Caki2 (cell line): ENCODE data around the gene PRIMPOL. TPM values are rescaled to one million over a fixed set of nuclear protein-coding genes. Genes with fewer than 3 reads are reported as not detected.
A peak's percentile ranks its signal among the peaks of the same experiment; 100 is the strongest.
"Not testable (repeated sequence)": the region's sequence is repeated elsewhere in the genome, so short reads cannot be mapped to it uniquely, and the experiment has no call there.

Experiments used
- DNase-seq: peaks from one replicate; pipeline ENCODE4 v3.0.0-alpha.2; 2015; ENCODE audit warnings: low read depth
- in situ Hi-C: cut with HindIII; loops from 2 replicates; pipeline ENCODE4 v1.10.0; 2016; ENCODE audit warnings: low sequenced_read_pairs, low pct_unique_long_range_greater_than_20kb, mixed read lengths
- total RNA-seq: library from RNA; depleted of rRNA; stranded (reverse); fragments of >200 nt; shearing (Covaris generic); gene quantifications from 2 replicates; pipeline ENCODE4 v1.2.3, GENCODE V29; 2014; ENCODE audit warnings: low replicate concordance; rRNA removed

PRIMPOL gene
- total RNA-seq: 15.9 and 30.4 TPM in 2 replicates

- in situ Hi-C loops: no loop called here
- peak; percentile 84 for DNase-seq
Measured at GRCh38 chr4:184649026-184649970, at the start of gene PRIMPOL, which contains the start of gene CASP3. Gene PRIMPOL, plus strand, starts transcription at chr4:184649738. Its CDS starts 7,403 bp downstream, at chr4:184657141. Gene CASP3, minus strand, starts transcription at chr4:184649447. Its CDS starts 10,994 bp downstream, at chr4:184638453.

DNA sequence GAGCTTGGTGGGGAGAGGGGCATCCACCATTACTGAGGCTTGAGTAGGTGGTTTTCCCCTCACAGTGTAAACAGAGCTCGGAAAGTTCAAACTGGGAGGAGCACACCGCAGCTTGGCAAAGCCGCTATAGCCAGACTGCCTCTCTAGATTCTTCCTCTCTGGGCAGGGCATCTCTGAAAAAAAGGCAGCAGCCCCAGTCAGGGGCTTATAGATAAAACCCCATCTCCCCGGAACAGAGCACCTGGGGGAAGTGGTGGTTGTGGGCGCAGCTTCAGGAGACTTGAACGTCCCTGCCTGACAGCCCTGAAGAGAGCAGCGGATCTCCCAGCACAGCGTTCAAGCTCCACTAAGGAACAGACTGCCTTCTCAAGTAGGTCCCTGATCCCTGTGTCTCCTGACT, 48.6 kb upstream of the PRIMPOL start:
- in situ Hi-C loops, DNase-seq: not testable (repeated sequence)

- DNase-seq, in situ Hi-C loops: not testable (repeated sequence)
Measured at GRCh38 chr4:184602857-184603256, 46.7 kb upstream of the PRIMPOL start.

- in situ Hi-C loops: not testable (repeated sequence)
Measured at GRCh38 chr4:184607429-184607828, 42.1 kb upstream of the PRIMPOL start.

DNA sequence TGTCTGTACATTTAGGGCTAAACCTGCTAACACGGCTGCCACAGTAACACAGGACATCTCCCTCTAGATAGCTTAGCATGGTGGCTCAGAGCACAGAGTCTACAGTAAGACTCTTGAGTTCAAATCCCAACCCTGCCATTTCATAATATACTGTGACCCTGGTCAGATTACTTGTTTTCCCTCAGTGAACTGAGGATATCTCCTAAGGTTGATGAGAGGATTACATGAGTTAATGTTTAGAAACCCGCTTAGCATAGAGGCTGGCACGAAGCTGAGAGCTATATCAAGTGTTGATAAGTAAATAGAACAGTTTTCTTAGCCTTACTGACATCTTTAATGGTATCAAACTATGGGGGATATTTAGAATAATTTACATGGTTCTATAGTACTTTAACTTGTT, 37.5 kb upstream of the PRIMPOL start:
- in situ Hi-C loops: no loop called here
- DNase-seq: no peak

More at GRCh38 chr4:184607429-184607828, 42.1 kb upstream of the PRIMPOL start:
- not testable (repeated sequence) for DNase-seq

GRCh38 chr4:184613405-184613804, 36.1 kb upstream of the PRIMPOL start:
- no peak for DNase-seq

GRCh38 chr4:184614509-184614908, 35.0 kb upstream of the PRIMPOL start:
- in situ Hi-C loops: no loop called here
- DNase-seq: no peak

More at GRCh38 chr4:184613405-184613804, 36.1 kb upstream of the PRIMPOL start:
- in situ Hi-C loops: no loop called here

DNA sequence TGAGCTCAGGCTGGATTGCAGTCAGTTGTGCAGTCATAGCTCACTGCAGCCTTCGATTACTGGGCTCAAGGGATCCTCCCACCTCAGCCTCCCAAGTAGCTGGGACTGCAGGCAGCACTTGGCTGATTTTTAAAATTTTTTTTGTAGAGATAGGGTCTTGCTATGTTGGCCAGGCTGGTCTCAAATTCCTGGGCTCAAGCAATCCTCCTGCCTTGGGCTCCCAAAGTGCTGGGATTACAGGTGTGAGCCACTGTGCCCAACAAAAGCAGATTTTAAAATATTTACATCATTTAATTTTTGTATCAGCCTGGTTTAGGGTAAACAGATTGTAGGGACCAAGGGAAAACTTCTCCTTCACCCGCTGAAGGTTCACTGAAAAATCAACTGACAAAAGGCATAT, 33.4 kb upstream of the PRIMPOL start:
- in situ Hi-C loops, DNase-seq: not testable (repeated sequence)

GRCh38 chr4:184616633-184617551, 32.6 kb upstream of the PRIMPOL start:
- DNase-seq: no peak
- in situ Hi-C loops: no loop called here

- in situ Hi-C loops: no loop called here
- no peak for DNase-seq
Measured at GRCh38 chr4:184617600-184618196, 31.8 kb upstream of the PRIMPOL start.

- in situ Hi-C loops: no loop called here
- no peak for DNase-seq
Measured at GRCh38 chr4:184620212-184620867, 29.2 kb upstream of the PRIMPOL start.

GRCh38 chr4:184621518-184621917, 28.0 kb upstream of the PRIMPOL start:
- DNase-seq: no peak
- in situ Hi-C loops: no loop called here

- in situ Hi-C loops, DNase-seq: not testable (repeated sequence)
Measured at GRCh38 chr4:184624504-184624903, 25.0 kb upstream of the PRIMPOL start.

DNA sequence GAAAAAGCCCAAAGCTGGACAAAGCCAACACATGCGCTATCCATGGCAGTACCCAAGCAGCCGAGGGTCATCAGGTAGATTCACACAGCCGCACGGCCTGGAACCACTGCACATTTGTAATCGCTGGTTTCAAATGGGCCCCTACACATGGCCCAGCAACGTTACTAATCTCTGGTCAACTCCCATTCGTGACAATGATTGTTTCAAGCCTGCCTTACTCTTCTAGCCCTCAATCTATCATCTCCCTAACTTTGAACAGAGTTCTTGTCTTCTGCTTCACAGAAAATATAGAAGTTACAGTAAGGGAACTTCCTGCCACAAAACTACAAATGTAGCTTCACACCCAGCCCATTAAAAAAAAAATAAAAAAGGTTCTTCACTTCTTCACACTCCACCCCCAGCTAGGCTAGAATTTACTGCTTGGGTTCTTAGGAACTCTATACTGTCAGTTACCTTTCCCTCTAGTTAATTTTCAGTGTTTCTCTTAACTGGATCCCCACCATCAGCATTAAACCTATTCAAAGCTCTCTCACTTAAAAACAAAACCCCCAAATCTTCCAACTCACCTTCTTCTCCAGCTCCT, 24.5 kb upstream of the PRIMPOL start:
- no peak for DNase-seq
- in situ Hi-C loops: no loop called here

DNA sequence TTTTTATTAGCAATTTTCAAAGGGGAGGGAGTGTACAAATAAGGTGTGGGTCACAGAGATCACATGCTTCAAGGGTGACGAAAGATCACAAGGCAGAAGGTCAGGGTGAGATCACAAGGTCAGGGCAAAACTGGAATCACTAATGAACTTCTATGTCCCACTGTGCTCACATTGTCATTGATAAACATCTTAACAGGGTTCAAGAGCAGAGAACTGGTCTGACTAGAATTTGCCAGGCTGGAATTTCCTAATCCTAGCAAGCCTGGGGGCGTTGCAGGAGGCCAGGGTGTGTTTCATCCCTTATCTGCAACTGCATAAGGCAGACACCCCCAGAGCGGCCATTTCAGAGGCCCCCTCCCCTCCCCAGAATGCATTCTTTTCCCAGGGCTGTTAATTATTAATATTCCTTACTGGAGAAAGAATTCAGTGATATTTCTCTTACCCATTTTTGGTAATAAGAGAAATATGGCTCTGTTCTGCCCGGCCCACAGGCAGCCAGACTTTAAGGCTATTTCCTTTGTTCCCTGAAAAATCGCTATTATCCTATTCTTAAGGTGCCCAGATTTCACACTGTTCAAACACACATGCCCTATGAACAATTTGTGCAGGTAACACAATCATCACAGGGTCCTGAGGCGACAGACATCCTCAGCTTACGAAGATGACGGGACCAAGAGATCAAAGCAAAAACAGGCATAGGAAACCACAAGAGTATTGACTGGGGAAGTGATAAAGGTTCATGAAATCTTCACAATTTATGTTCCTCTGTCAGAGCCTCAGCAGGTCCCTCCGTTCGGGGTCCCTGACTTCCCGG, 23.5 kb upstream of the PRIMPOL start:
- in situ Hi-C loops, DNase-seq: not testable (repeated sequence)

GRCh38 chr4:184628103-184628502, 21.4 kb upstream of the PRIMPOL start:
- in situ Hi-C loops: no loop called here
- no peak for DNase-seq

DNA sequence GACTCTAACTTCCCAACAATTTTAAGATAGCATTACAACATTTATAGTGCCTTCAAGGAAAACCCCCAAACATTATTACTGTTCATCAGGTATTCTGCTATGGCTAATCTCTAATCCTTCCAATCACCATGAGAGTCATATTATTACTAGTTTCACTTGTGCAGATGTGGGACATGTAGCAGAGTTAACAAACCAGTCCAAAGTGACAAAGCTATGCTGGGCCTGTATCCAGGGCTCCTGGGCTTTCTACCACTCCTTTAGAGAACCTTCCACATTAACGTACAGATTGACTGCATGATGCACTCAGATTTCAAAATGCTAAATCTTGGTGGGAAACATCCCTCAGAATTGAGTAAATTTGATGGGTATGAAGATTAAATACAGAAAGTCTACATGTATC, 16.7 kb upstream of the PRIMPOL start:
- DNase-seq: no peak
- in situ Hi-C loops: no loop called here
